HepG2 (cell line): ENCODE data around the gene FNDC3B.

Experiments used
- CHD2 ChIP-seq: IDR thresholded peaks from 2 replicates; pipeline ENCODE4 v1.6.1; 2011; ENCODE audit warnings: low read depth, low read length, improper control_type of control experiment
- CSRNP2 ChIP-seq: sonication (generic); formaldehyde crosslinking; conservative IDR thresholded peaks from 2 replicates; pipeline ENCODE4 v1.8.0; 2022; ENCODE audit warnings: low read depth, missing genetic modification reagents
- POLR2AphosphoS5 ChIP-seq: IDR thresholded peaks from 2 replicates; pipeline ENCODE4 v1.6.1; 2012; ENCODE audit warnings: low read depth, low read length
- SETDB1 ChIP-seq: sonication (generic); formaldehyde crosslinking; IDR thresholded peaks from 2 replicates; pipeline ENCODE4 v1.5.1; 2020; ENCODE audit warnings: missing genetic modification reagents, mild to moderate bottlenecking, borderline replicate concordance
- ZNF644 ChIP-seq: IDR thresholded peaks from 2 replicates; pipeline ENCODE4 v1.6.1; 2016; ENCODE audit warnings: low read depth

GRCh38 chr3:172127141-172127540, 87.8 kb downstream of the FNDC3B start:
- TF ChIP-seq CSRNP2 (CRISPR knock-in tag) (no peak), CHD2 (no peak), SETDB1 (CRISPR knock-in tag) (no peak), ZNF644 (CRISPR knock-in tag) (no peak), POLR2AphosphoS5 (0 out of 2 replicates have a peak, but pooled peaks have one; percentile 25)
